ENCODE measurements around the gene EXOSC7. TPM values are rescaled to one million over a fixed set of nuclear protein-coding genes. Genes with fewer than 3 reads are reported as not detected.

EXOSC7 gene
- total and polyA plus RNA-seq, 10 of the 15 experiments (the other 5 are each of a cell fraction or from before 2014, with no cell fraction given) = 58.0 to 193 (median 82.9) TPM

GRCh38 chr3:45010811-45011333 lies 34.8 kb downstream of the EXOSC7 start:
- DNase-seq (ENCODE audit: low read depth, low spot score) (no peak), ATAC-seq (no peak), FAIRE-seq (no peak)
- Histone ChIP-seq H3K36me3 (ENCODE audit: control insufficient read depth in 2 of 2, insufficient read depth in 2 of 2, low read length in 1 of 2) (peaks cover 6 to 31% of the 10 kb centered on the region in 2 experiments), H3K79me2 (ENCODE audit: control insufficient read depth, insufficient read depth, low read length) (no peaks in the 10 kb centered on the region), H4K20me1 (ENCODE audit: control insufficient read depth, insufficient read depth) (no peaks in the 10 kb centered on the region), H3K4me3 (no peak overlapping the region), H3K27ac (ENCODE audit: control insufficient read depth, insufficient read depth) (no peak overlapping the region), H3K4me2 (ENCODE audit: control insufficient read depth, insufficient read depth) (no peak overlapping the region), H3K27me3 (replicated peaks in 1 of 2; ENCODE audit: control insufficient read depth in 2 of 2, insufficient read depth in 2 of 2, low read length in 1 of 2) (no peaks in the 10 kb centered on the region), H3K9me3 (replicated peaks; ENCODE audit: control insufficient read depth, insufficient read depth, low read length) (no peaks in the 10 kb centered on the region), H3K9ac (ENCODE audit: control insufficient read depth, insufficient read depth, low read length) (no peak overlapping the region), H3K4me1 (ENCODE audit: control insufficient read depth, insufficient read depth, low read length) (peaks cover 15% of the 10 kb centered on the region), H2AFZ (ENCODE audit: control insufficient read depth, low read depth, low read length) (no peak overlapping the region)
- WGBS (ENCODE audit: insufficient coverage, insufficient replicate concordance, low lambda C conversion rate, missing lambda C conversion rate) = 78% methylated on average over 3 of the region's 3 CpGs
- no TSS peak for BruUV-seq (replicated peaks)
- in situ Hi-C loops (cut with MboI) (no loop called here), intact Hi-C loops (cut with micrococcal nuclease; ENCODE audit: unreplicated experiment) (no loop called here)
- POLR2A ChIA-PET = interaction anchor here (1.4 kb wide), 1 partner anchor 12 kb away, joined by 3 read pairs; no protein-coding TSS in a partner anchor
- TF ChIP-seq SMARCA5 (IDR thresholded peaks at IDR 0.05) (no peak), CBX5 (IDR thresholded peaks at IDR 0.05; ENCODE audit: low read depth) (no peak)
- TF ChIP-seq, protein P1, sequence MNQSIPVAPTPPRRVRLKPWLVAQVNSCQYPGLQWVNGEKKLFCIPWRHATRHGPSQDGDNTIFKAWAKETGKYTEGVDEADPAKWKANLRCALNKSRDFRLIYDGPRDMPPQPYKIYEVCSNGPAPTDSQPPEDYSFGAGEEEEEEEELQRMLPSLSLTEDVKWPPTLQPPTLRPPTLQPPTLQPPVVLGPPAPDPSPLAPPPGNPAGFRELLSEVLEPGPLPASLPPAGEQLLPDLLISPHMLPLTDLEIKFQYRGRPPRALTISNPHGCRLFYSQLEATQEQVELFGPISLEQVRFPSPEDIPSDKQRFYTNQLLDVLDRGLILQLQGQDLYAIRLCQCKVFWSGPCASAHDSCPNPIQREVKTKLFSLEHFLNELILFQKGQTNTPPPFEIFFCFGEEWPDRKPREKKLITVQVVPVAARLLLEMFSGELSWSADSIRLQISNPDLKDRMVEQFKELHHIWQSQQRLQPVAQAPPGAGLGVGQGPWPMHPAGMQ (IDR thresholded peaks at IDR 0.05; ENCODE audit: borderline replicate concordance) = no peak
- SMC1A ChIA-PET (ENCODE audit: uncharacterized antibody, unreplicated experiment) = interaction anchor here (0.7 to 1.6 kb wide), 3 partner anchors 15 to 24 kb away, joined by 3 to 6 read pairs (median 3); no protein-coding TSS in a partner anchor
- RAD21 ChIA-PET (ENCODE audit: unreplicated experiment) = interaction anchor here (1.3 kb wide), 1 partner anchor 17 kb away, joined by 5 read pairs; no protein-coding TSS in a partner anchor
- CTCF ChIA-PET = interaction anchor here (0.8 to 1.4 kb wide), 3 partner anchors 12 to 95 kb away, joined by 3 to 6 read pairs (median 3); no protein-coding TSS in a partner anchor

Measured in GM12878 (cell line).